Osteocyte (in vitro differentiated cells): ENCODE results near the gene CFAP52. TPM values are rescaled to one million over a fixed set of nuclear protein-coding genes. Genes with fewer than 3 reads are reported as not detected.
"Not testable (repeated sequence)": the region's sequence is repeated elsewhere in the genome, so short reads cannot be mapped to it uniquely, and the experiment has no call there.

ENCODE experiments used
- DNase-seq: peaks from one replicate; pipeline ENCODE4 v3.0.0; 2021; ENCODE audit warnings: mixed read lengths; ENCODE audit not compliant: unreplicated experiment; ENCODE audit errors: extremely low spot score
- H3K27ac Mint-ChIP-seq: one replicate; pipeline ENCODE4 v1.8.0; 2021; ENCODE audit warnings: mild to moderate bottlenecking, mixed read lengths; ENCODE audit not compliant: unreplicated experiment
- H3K27me3 Mint-ChIP-seq: one replicate; pipeline ENCODE4 v1.8.0; 2021; ENCODE audit warnings: mixed read lengths; ENCODE audit not compliant: unreplicated experiment
- H3K36me3 Mint-ChIP-seq: one replicate; pipeline ENCODE4 v1.8.0; 2021; ENCODE audit warnings: mixed read lengths; ENCODE audit not compliant: unreplicated experiment
- H3K4me1 Mint-ChIP-seq: one replicate; pipeline ENCODE4 v1.8.0; 2021; ENCODE audit warnings: mixed read lengths; ENCODE audit not compliant: unreplicated experiment
- H3K4me3 Mint-ChIP-seq: one replicate; pipeline ENCODE4 v1.8.0; 2021; ENCODE audit warnings: mild to moderate bottlenecking, moderate library complexity, mixed read lengths; ENCODE audit not compliant: unreplicated experiment
- H3K9me3 Mint-ChIP-seq: one replicate; pipeline ENCODE4 v1.8.0; 2021; ENCODE audit warnings: mixed read lengths; ENCODE audit not compliant: unreplicated experiment
- total RNA-seq: library from RNA; stranded (reverse); gene quantifications from 2 replicates; pipeline ENCODE4 v1.2.1, GENCODE V29; 2021
- TF ChIP-seq, protein P1 (sequence below): fragments of 200-600 bp; sonication (generic); IDR thresholded peaks from 2 replicates; pipeline ENCODE4 v1.5.0; 2021; ENCODE audit warnings: antibody characterized with exemption, mild to moderate bottlenecking, moderate library complexity

CFAP52 gene
- total RNA-seq, 1 donor from 2014 or later: not detected

DNA sequence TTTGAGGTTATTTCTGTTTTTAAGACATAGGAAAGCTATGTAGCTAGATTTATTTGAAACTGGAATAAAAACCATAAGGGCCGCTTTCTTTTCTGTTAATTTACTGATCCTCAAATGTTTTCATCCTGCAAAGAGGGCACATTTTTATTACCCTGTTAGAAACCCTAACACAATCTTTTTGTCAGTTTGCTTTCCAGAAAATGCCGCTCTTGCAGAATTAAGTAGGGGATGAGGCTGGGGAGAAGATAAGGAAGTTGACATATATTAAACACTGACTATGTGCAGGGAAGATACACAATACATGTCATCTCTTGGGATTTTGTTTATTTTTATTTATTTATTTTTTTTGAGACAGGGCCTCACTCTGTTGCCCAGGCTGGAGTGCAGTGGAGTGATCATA, 84.6 kb downstream of the CFAP52 start:
- TF ChIP-seq, protein P1, sequence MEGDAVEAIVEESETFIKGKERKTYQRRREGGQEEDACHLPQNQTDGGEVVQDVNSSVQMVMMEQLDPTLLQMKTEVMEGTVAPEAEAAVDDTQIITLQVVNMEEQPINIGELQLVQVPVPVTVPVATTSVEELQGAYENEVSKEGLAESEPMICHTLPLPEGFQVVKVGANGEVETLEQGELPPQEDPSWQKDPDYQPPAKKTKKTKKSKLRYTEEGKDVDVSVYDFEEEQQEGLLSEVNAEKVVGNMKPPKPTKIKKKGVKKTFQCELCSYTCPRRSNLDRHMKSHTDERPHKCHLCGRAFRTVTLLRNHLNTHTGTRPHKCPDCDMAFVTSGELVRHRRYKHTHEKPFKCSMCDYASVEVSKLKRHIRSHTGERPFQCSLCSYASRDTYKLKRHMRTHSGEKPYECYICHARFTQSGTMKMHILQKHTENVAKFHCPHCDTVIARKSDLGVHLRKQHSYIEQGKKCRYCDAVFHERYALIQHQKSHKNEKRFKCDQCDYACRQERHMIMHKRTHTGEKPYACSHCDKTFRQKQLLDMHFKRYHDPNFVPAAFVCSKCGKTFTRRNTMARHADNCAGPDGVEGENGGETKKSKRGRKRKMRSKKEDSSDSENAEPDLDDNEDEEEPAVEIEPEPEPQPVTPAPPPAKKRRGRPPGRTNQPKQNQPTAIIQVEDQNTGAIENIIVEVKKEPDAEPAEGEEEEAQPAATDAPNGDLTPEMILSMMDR: no peak
- Mint-ChIP-seq H3K4me1 (peaks cover 30% of the 10 kb centered on the region), H3K36me3 (peaks cover 13% of the 10 kb centered on the region), H3K27ac (no peak overlapping the region), H3K27me3 (no peaks in the 10 kb centered on the region), H3K4me3 (no peak overlapping the region), H3K9me3 (peaks cover 8% of the 10 kb centered on the region)
- no peak for DNase-seq

DNA sequence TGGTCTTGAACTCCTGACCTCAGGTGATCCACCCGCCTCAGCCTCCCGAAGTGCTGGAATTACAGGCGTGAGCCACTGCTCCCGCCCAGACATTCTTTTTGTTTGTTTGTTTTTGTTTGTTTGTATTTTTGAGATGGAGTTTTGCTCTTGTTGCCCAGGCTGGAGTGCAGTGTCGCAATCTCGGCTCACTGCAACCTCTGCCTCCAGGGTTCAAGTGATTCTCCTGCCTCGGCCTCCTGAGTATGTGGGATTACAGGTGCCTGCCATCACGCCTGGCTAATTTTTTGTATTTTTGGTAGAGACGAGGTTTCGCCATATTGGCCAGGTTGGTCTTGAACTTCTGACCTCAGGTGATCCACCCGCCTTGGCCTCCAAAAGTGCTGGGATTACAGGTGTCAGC, 87.1 kb downstream of the CFAP52 start:
- not testable (repeated sequence) for H3K9me3 Mint-ChIP-seq, H3K4me3 Mint-ChIP-seq, H3K27me3 Mint-ChIP-seq, H3K27ac Mint-ChIP-seq, DNase-seq
- Mint-ChIP-seq H3K36me3 (peaks cover 14% of the 10 kb centered on the region), H3K4me1 (peaks cover 22% of the 10 kb centered on the region)

DNA sequence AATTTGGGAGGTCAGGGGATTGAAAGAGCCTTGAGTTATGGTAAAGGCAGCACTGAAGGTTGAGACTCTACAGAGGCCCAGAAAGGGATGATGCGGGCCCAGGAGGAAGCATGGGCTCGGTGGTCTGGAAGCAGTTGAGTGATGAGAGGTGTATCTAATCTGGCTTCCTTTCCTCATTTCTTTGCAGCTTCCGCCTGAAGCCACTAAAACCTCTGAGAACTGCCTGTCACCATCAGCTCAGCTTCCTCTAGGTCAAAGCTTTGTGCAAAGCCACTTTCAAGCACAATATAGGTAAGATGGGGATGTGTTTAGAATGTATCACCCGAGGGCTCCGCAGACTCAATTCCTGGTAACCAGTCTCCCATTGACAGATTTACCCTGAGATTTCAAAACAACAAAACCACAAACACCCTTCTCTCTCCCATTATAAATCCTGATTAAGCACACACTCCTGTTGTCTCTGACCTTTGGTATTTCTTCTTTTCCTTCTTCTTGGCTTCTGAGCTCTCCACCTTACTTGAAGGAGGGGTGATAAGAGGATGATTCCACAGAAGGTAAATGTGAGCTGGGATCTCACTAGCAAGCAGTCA, 90.1 kb downstream of the CFAP52 start:
- TF ChIP-seq, protein P1: no peak
- DNase-seq: no peak
- Mint-ChIP-seq H3K9me3 (peaks cover 5% of the 10 kb centered on the region), H3K27me3 (no peaks in the 10 kb centered on the region), H3K4me1 (peaks cover 5% of the 10 kb centered on the region), H3K4me3 (no peak overlapping the region), H3K27ac (no peak overlapping the region), H3K36me3 (peaks cover 14% of the 10 kb centered on the region)

DNA sequence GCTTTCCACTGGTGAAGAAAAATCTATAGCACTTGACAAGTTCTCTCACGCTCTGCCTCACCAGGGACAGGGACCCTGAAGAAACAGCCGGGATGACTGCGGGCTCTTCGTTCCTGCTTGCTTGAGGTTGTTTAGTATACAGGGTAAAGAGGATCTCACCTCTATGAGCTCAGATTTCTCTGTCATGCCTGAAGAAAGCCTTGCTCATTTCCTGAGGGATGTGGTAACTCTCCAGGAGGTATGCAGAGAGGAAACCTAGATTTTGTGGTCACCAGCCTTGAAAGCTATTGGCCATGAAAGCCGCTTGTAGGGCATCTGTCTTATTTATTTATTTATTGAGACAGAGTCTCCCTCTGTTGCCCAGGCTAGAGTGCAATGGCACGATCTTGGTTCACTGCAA, 92.1 kb downstream of the CFAP52 start:
- H3K27me3 Mint-ChIP-seq: no peaks in the 10 kb centered on the region
- peaks cover 5% of the 10 kb centered on the region for H3K4me1 Mint-ChIP-seq
- H3K36me3 Mint-ChIP-seq: peaks cover 14% of the 10 kb centered on the region
- no peak for DNase-seq
- H3K9me3 Mint-ChIP-seq: peaks cover 5% of the 10 kb centered on the region
- H3K27ac Mint-ChIP-seq: no peak overlapping the region
- H3K4me3 Mint-ChIP-seq: no peak overlapping the region
- TF ChIP-seq, protein P1: no peak

DNA sequence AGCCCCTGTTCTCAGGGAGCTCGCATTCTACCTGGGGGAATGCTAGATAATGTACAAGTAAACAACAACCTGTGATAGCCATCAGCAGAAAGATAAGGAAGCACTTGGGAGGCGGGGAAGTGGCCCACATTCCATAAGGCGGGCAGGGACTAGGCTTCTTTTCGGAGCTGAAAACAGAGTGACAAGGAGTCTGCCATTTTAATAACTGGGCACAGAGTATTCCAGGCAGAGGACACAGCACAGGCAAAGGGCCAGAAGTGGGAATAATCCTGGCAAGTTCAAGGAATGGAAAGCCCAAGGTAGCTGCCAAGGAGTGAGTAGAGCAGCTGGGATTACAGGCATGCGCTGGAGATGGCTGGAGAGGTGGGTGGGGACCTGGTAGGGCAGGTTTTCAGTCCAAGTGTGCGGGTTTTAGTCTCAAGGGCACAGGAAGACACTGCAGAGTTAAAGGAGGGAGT, 93.1 kb downstream of the CFAP52 start:
- H3K4me3 Mint-ChIP-seq: no peak overlapping the region
- TF ChIP-seq, protein P1: no peak
- peaks cover 5% of the 10 kb centered on the region for H3K9me3 Mint-ChIP-seq
- peaks cover 11% of the 10 kb centered on the region for H3K36me3 Mint-ChIP-seq
- H3K27me3 Mint-ChIP-seq: no peaks in the 10 kb centered on the region
- peaks cover 5% of the 10 kb centered on the region for H3K4me1 Mint-ChIP-seq
- no peak for DNase-seq
- H3K27ac Mint-ChIP-seq: no peak overlapping the region

DNA sequence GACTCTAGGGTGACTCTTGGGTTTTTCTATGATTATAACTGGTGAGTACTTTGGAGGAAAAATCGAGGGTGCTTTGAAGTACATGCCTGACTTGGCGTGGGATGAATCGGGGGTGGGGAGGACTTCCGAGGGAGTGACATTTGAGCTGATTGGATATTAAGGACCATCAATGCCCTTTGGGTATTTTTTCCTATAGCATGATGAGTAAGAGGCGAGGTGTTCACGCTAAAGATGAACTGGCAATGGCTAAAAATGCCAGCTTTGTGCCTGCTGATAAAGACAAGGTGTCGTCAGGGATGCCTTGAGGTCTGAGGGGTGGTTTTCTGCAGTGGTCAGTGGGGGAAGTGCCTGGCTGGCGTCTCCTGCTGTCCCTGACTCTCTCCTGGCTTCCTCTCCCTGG, 94.2 kb downstream of the CFAP52 start:
- Mint-ChIP-seq H3K4me1 (peaks cover 5% of the 10 kb centered on the region), H3K27ac (no peak overlapping the region), H3K27me3 (no peaks in the 10 kb centered on the region), H3K4me3 (no peak overlapping the region), H3K9me3 (peaks cover 2% of the 10 kb centered on the region), H3K36me3 (peaks cover 7% of the 10 kb centered on the region)
- TF ChIP-seq, protein P1: no peak
- DNase-seq: no peak
